H1 (cell line): ENCODE results near the gene PDZRN4. TPM values are rescaled to one million over a fixed set of nuclear protein-coding genes. Genes with fewer than 3 reads are reported as not detected.

Experiments
- CTCF ChIA-PET: fragments of 300-600 bp; sonication (Branson Sonifier 250); formaldehyde crosslinking; loops from one replicate; lab custom pipeline; 2021; ENCODE audit not compliant: partially characterized antibody; lab: Charles Lee
- POLR2A ChIA-PET: fragments of 300-600 bp; sonication (Branson Sonifier 250); formaldehyde crosslinking; loops from one replicate; lab custom pipeline; 2021; ENCODE audit warnings: inconsistent platforms; ENCODE audit not compliant: partially characterized antibody; lab: Charles Lee
- DNase-seq, 2 experiments: peaks; one replicate each; pipeline versions ENCODE4 v3.0.0 to v3.0.0-alpha.2; 2010 to 2022; ENCODE audit warnings: low spot score in 2 of 2, low read depth in 1 of 2, mixed read lengths in 1 of 2
- FAIRE-seq: peaks from 2 replicates; lab custom pipeline; 2011; peaks lifted over from hg19 to GRCh38; lab: Jason Lieb, UNC
- H2AFZ ChIP-seq: 2 replicates; pipeline ENCODE4 v1.8.1; 2012; ENCODE audit warnings: low read length, inconsistent platforms
- H2AK5ac ChIP-seq: 2 replicates; pipeline ENCODE4 v1.6.1; 2013; ENCODE audit warnings: low read depth, low read length
- H2BK120ac ChIP-seq: replicated peaks from 2 replicates; pipeline ENCODE3; 2013; ENCODE audit warnings: low read depth, low read length, inconsistent platforms
- H2BK12ac ChIP-seq: 2 replicates; pipeline ENCODE4 v1.6.1; 2013; ENCODE audit warnings: low read depth, low read length
- H2BK15ac ChIP-seq: 2 replicates; pipeline ENCODE4 v1.6.1; 2013; ENCODE audit warnings: low read length
- H2BK20ac ChIP-seq: 2 replicates; pipeline ENCODE4 v1.6.1; 2013; ENCODE audit warnings: low read length
- H2BK5ac ChIP-seq: 2 replicates; pipeline ENCODE4 v1.6.1; 2013; ENCODE audit warnings: low read depth, low read length
- H3K14ac ChIP-seq: 2 replicates; pipeline ENCODE4 v1.6.1; 2013; ENCODE audit warnings: inconsistent platforms; ENCODE audit not compliant: insufficient read length
- H3K18ac ChIP-seq: 2 replicates; pipeline ENCODE4 v1.6.1; 2013; ENCODE audit warnings: low read length; ENCODE audit errors: extremely low read depth
- H3K23ac ChIP-seq: 2 replicates; pipeline ENCODE4 v1.6.1; 2013; ENCODE audit warnings: inconsistent platforms; ENCODE audit not compliant: insufficient read length
- H3K23me2 ChIP-seq: 2 replicates; pipeline ENCODE4 v1.6.1; 2013; ENCODE audit warnings: low read depth, low read length
- H3K27ac ChIP-seq: 2 replicates; pipeline ENCODE4 v1.6.1; 2011; ENCODE audit warnings: low read depth, low read length, inconsistent platforms
- H3K27me3 ChIP-seq, 4 experiments: replicated peaks in 1 of 4; 1 replicate in 1 of 4; 2 replicates in 3 of 4; pipeline versions ENCODE4 v1.6.1 to v1.8.1; 2011 to 2013; ENCODE audit warnings: low read length in 3 of 4, mild to moderate bottlenecking in 3 of 4, inconsistent platforms in 2 of 4, mixed read lengths in 2 of 4, moderate library complexity in 1 of 4; ENCODE audit not compliant: control insufficient read depth in 3 of 4, insufficient read depth in 3 of 4; ENCODE audit errors: extremely low read depth in 1 of 4
- H3K36me3 ChIP-seq, 4 experiments: 2 replicates each; pipeline versions ENCODE4 v1.6.1 to v1.8.1; 2011 to 2013; ENCODE audit warnings: mild to moderate bottlenecking in 4 of 4, low read length in 3 of 4, moderate library complexity in 2 of 4, control low read depth in 1 of 4, inconsistent platforms in 1 of 4; ENCODE audit not compliant: insufficient read depth in 4 of 4, control insufficient read depth in 2 of 4
- H3K4ac ChIP-seq: replicated peaks from 2 replicates; pipeline ENCODE3; 2013; ENCODE audit warnings: low read length, low read depth, mixed read lengths, inconsistent platforms; ENCODE audit not compliant: insufficient read length
- H3K4me1 ChIP-seq, 4 experiments: replicated peaks in 1 of 4; 1 replicate in 1 of 4; 2 replicates in 3 of 4; pipeline versions ENCODE4 v1.6.1 to v1.8.1; 2011 to 2013; ENCODE audit warnings: low read length in 3 of 4, inconsistent platforms in 2 of 4, mixed read lengths in 1 of 4; ENCODE audit not compliant: insufficient read depth in 4 of 4, control insufficient read depth in 3 of 4
- H3K4me2 ChIP-seq, 2 experiments: 2 replicates each; pipeline versions ENCODE4 v1.6.1 to v1.8.1; 2011 to 2013; ENCODE audit warnings: low read depth in 2 of 2, low read length in 2 of 2, control low read depth in 1 of 2, inconsistent platforms in 1 of 2, mild to moderate bottlenecking in 1 of 2; ENCODE audit not compliant: insufficient read depth in 1 of 2
- H3K4me3 ChIP-seq, 4 experiments: fragments of 200-600, 300-600 bp in 1 of 4; sonication (generic), shearing (Covaris generic), sonication (Bioruptor Twin) in 1 of 4; 2 replicates each; pipeline versions ENCODE4 v1.5.1 to v1.8.1; 2011 to 2016; ENCODE audit warnings: low read length in 4 of 4, low read depth in 3 of 4, control low read depth in 2 of 4, inconsistent platforms in 2 of 4, mild to moderate bottlenecking in 2 of 4, mixed read lengths in 1 of 4, moderate library complexity in 1 of 4; ENCODE audit not compliant: insufficient read depth in 2 of 4; ENCODE audit errors: extremely low read depth in 1 of 4
- H3K56ac ChIP-seq: replicated peaks from 2 replicates; pipeline ENCODE3; 2013; ENCODE audit warnings: low read depth, mild to moderate bottlenecking, mixed read lengths, low read length, inconsistent platforms; ENCODE audit not compliant: insufficient read length
- H3K79me1 ChIP-seq: 2 replicates; pipeline ENCODE4 v1.6.1; 2013; ENCODE audit warnings: low read depth, low read length, control low read depth
- H3K79me2 ChIP-seq, 2 experiments: 2 replicates each; pipeline versions ENCODE4 v1.6.1 to v1.8.1; 2012 to 2013; ENCODE audit warnings: low read length in 2 of 2, mild to moderate bottlenecking in 2 of 2, inconsistent platforms in 1 of 2; ENCODE audit not compliant: insufficient read depth in 2 of 2, control insufficient read depth in 1 of 2
- H3K9ac ChIP-seq, 4 experiments: replicated peaks in 1 of 4; 1 replicate in 1 of 4; 2 replicates in 3 of 4; pipeline versions ENCODE4 v1.6.1 to v1.8.1; 2011 to 2013; ENCODE audit warnings: low read depth in 3 of 4, low read length in 3 of 4, control low read depth in 2 of 4, mild to moderate bottlenecking in 2 of 4, moderate library complexity in 2 of 4, inconsistent platforms in 1 of 4; ENCODE audit errors: extremely low read depth in 1 of 4
- H3K9me3 ChIP-seq, 2 experiments: 2 replicates each; pipeline versions ENCODE4 v1.6.1 to v1.8.1; 2012 to 2013; ENCODE audit warnings: mild to moderate bottlenecking in 2 of 2, moderate library complexity in 2 of 2, control low read depth in 1 of 2, inconsistent platforms in 1 of 2, low read depth in 1 of 2, low read length in 1 of 2, mixed read lengths in 1 of 2; ENCODE audit not compliant: insufficient read depth in 2 of 2
- H4K20me1 ChIP-seq, 2 experiments: replicated peaks in 1 of 2; 2 replicates each; pipeline versions ENCODE3 to v1.8.1; 2011 to 2013; ENCODE audit warnings: inconsistent platforms in 2 of 2, low read length in 2 of 2, mild to moderate bottlenecking in 1 of 2; ENCODE audit not compliant: insufficient read depth in 2 of 2, control insufficient read depth in 1 of 2
- H4K5ac ChIP-seq: 2 replicates; pipeline ENCODE4 v1.6.1; 2013; ENCODE audit warnings: low read length, low read depth, mixed read lengths, inconsistent platforms; ENCODE audit not compliant: insufficient read length
- H4K8ac ChIP-seq: 2 replicates; pipeline ENCODE4 v1.8.0; 2013; ENCODE audit warnings: mild to moderate bottlenecking, moderate library complexity, low read length, inconsistent platforms; ENCODE audit not compliant: insufficient read depth; ENCODE audit errors: extremely low read depth
- H4K91ac ChIP-seq: replicated peaks from 2 replicates; pipeline ENCODE3; 2013; ENCODE audit warnings: low read length, mixed read lengths, inconsistent platforms; ENCODE audit not compliant: insufficient read length
- CREB1 ChIP-seq: IDR thresholded peaks from 2 replicates; pipeline ENCODE4 v1.6.1; 2012; ENCODE audit warnings: inconsistent platforms
- EGR1 ChIP-seq: IDR thresholded peaks from 2 replicates; pipeline ENCODE4 v1.6.1; 2011; ENCODE audit warnings: low read depth, low read length, borderline replicate concordance
- EP300 ChIP-seq, 2 experiments: IDR thresholded peaks; 1 replicate in 1 of 2; 2 replicates in 1 of 2; pipeline ENCODE4 v1.6.1; 2011 to 2012; ENCODE audit warnings: low read depth in 2 of 2, low read length in 2 of 2, mild to moderate bottlenecking in 2 of 2, borderline replicate concordance in 1 of 2, inconsistent platforms in 1 of 2, moderate library complexity in 1 of 2
- FOSL1 ChIP-seq: IDR thresholded peaks from 2 replicates; pipeline ENCODE4 v1.6.1; 2011; ENCODE audit warnings: mild to moderate bottlenecking, low read depth, low read length, moderate library complexity; ENCODE audit not compliant: insufficient read depth
- JUND ChIP-seq: IDR thresholded peaks from 2 replicates; pipeline ENCODE4 v1.6.1; 2011; ENCODE audit warnings: mild to moderate bottlenecking, improper control_type of control experiment, low read length
- SIRT6 ChIP-seq: IDR thresholded peaks from one replicate; pipeline ENCODE4 v1.7.1; 2012; ENCODE audit warnings: low read length, inconsistent platforms
- SIX5 ChIP-seq: IDR thresholded peaks from 2 replicates; pipeline ENCODE4 v1.6.1; 2011; ENCODE audit warnings: mild to moderate bottlenecking, low read depth, low read length
- TAF1 ChIP-seq: IDR thresholded peaks from 2 replicates; pipeline ENCODE4 v1.6.1; 2011; ENCODE audit warnings: mild to moderate bottlenecking, low read depth, low read length
- TCF12 ChIP-seq: IDR thresholded peaks from 2 replicates; pipeline ENCODE4 v1.6.1; 2011; ENCODE audit warnings: low read depth, mild to moderate bottlenecking, low read length
- YY1 ChIP-seq: IDR thresholded peaks from 2 replicates; pipeline ENCODE4 v1.6.1; 2011; ENCODE audit warnings: low read depth, mild to moderate bottlenecking, low read length
- WGBS, 2 experiments: shearing (Covaris generic) in 1 of 2; methylation state at CpG; one replicate each; pipeline versions ENCODE4 v1.1.6 to v1.1.7; 2013 to 2015; ENCODE audit warnings: low lambda C conversion rate in 2 of 2, mixed read lengths in 2 of 2, inconsistent platforms in 1 of 2, low coverage in 1 of 2, missing lambda C conversion rate in 1 of 2; ENCODE audit not compliant: insufficient replicate concordance in 2 of 2, insufficient coverage in 1 of 2, insufficient read length in 1 of 2; ENCODE audit errors: extremely low coverage in 1 of 2, missing lambda C conversion rate in 1 of 2; 5-methylcytosine and 5-hydroxymethylcytosine counted together
- polyA plus RNA-seq, 7 experiments: library from polyadenylated mRNA; depleted of rRNA in 3 of 7; stranded (reverse) in 5 of 7; unstranded in 2 of 7; fragments of >200 nt in 5 of 7; fragments of 200-250 nt in 2 of 7; gene quantifications; 1 replicate in 5 of 7; 2 replicates in 1 of 7; 4 replicates in 1 of 7; pipeline versions ENCODE4 v1.2.1 to v1.2.3, GENCODE V29; 2011 to 2013; ENCODE audit warnings: missing spikeins in 2 of 7, mixed read lengths in 2 of 7
- total RNA-seq: library from RNA; stranded (reverse); fragmentation: NEBNext Ultra II Directional; extraction: Animal tissue kit (Norgen Biotek cat#: 25700); gene quantifications from 2 replicates; pipeline ENCODE4 v1.2.1, GENCODE V29; 2021
- TF ChIP-seq, protein P1 (sequence below): IDR thresholded peaks from 2 replicates; pipeline ENCODE4 v1.6.1; 2012; ENCODE audit warnings: inconsistent platforms
- TF ChIP-seq, protein P2 (sequence below): IDR thresholded peaks from 2 replicates; pipeline ENCODE4 v1.6.1; 2012; ENCODE audit warnings: low read length, inconsistent platforms

The PDZRN4 gene
- total and polyA plus RNA-seq, 2 of the 8 experiments (the other 6 are each of a cell fraction or from before 2014, with no cell fraction given) = not detected

DNA sequence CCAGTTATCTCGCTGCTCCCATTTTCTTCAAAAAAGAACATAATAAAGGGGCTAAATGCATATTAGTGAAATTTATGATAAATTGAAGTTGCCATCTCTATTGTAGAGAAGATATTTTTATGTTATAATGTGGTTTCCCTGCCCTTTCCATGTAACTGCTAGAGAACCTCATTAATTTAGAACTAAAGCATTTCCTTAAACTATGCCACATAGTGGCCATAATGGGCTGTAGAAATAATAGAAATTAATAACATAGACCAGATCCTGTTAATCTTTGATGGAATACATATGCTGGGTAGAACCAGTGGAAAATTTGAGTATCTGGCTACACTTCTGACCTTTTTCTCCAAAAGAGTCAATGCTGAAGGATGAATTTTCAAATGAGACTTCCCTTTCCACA is 376.7 kb downstream of the PDZRN4 start:
- Histone ChIP-seq H2BK5ac (no peak overlapping the region), H3K4me2 (no peak overlapping the region), H3K4me1 (no peaks in the 10 kb centered on the region), H3K79me1 (no peaks in the 10 kb centered on the region), H3K56ac (no peak overlapping the region), H3K27me3 (no peaks in the 10 kb centered on the region), H3K79me2 (no peaks in the 10 kb centered on the region), H2BK12ac (no peak overlapping the region), H2AFZ (no peak overlapping the region), H3K27ac (no peak overlapping the region), H3K36me3 (no peaks in the 10 kb centered on the region), H4K91ac (no peak overlapping the region), H4K5ac (no peak overlapping the region), H3K18ac (no peak overlapping the region), H4K8ac (no peak overlapping the region), H3K23ac (no peak overlapping the region), H3K9ac (no peak overlapping the region), H3K23me2 (no peaks in the 10 kb centered on the region), H2BK20ac (no peak overlapping the region), H3K9me3 (no peaks in the 10 kb centered on the region), H3K4me3 (no peak overlapping the region), H2BK120ac (no peak overlapping the region), H3K4ac (no peak overlapping the region), H2BK15ac (no peak overlapping the region), H4K20me1 (no peaks in the 10 kb centered on the region), H2AK5ac (no peak overlapping the region), H3K14ac (no peak overlapping the region)
- WGBS, 2 experiments = 85% methylated on average over 1 of the region's 1 CpG; no CpG with 5 or more reads in 1 of the 2 experiments
- POLR2A ChIA-PET = no interaction called here
- FAIRE-seq (no peak), DNase-seq (no peak)
- CTCF ChIA-PET = no interaction called here
- TF ChIP-seq, protein P1, sequence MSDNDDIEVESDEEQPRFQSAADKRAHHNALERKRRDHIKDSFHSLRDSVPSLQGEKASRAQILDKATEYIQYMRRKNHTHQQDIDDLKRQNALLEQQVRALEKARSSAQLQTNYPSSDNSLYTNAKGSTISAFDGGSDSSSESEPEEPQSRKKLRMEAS = no peak
- no peak for TF ChIP-seq EGR1
- TF ChIP-seq CREB1 = no peak
- no peak for TF ChIP-seq JUND
- no peak for TF ChIP-seq SIX5
- TF ChIP-seq TAF1 = no peak
- no peak for TF ChIP-seq YY1
- TF ChIP-seq TCF12 = no peak
- no peak for TF ChIP-seq FOSL1
- no peak for TF ChIP-seq SIRT6
- TF ChIP-seq, protein P2, sequence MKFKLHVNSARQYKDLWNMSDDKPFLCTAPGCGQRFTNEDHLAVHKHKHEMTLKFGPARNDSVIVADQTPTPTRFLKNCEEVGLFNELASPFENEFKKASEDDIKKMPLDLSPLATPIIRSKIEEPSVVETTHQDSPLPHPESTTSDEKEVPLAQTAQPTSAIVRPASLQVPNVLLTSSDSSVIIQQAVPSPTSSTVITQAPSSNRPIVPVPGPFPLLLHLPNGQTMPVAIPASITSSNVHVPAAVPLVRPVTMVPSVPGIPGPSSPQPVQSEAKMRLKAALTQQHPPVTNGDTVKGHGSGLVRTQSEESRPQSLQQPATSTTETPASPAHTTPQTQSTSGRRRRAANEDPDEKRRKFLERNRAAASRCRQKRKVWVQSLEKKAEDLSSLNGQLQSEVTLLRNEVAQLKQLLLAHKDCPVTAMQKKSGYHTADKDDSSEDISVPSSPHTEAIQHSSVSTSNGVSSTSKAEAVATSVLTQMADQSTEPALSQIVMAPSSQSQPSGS = no peak
- no peak for TF ChIP-seq EP300 (IDR thresholded peaks at IDR 0.05; ENCODE audit: borderline replicate concordance in 1 of 2, low read depth in 2 of 2, low read length in 2 of 2)
